ENCODE results near the gene MDFI.

MDFI gene

DNA sequence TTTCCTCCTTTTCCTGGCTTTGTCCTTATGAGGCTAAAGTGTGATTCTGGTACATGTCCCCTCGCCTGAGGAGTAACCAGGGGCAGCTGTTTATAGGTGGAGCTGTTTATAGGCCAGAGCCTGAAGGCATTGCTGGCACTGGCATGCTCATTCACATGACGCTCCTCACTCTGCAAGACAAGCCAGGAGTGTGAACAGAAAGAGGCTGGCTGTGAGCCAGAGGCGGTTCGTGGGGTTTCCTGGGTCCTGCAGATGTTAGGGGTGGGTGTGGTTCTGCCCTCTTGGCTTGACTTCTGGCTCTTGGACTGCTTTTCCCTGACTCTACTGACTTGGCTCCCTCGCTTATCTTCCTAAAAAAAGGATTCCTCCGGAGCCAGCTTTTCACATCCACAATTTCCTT, 12.8 kb upstream of the MDFI start:
- H3K4me3 ChIP-seq (ENCODE audit: low read depth, low read length), result no peak overlapping the region
- no peaks in the 10 kb centered on the region for H3K27me3 ChIP-seq
- DNase-seq, result no peak
- H3K36me3 ChIP-seq, result no peaks in the 10 kb centered on the region
- H3K9me3 ChIP-seq, result no peaks in the 10 kb centered on the region
- no peaks in the 10 kb centered on the region for H3K4me1 ChIP-seq
- no peak for TF ChIP-seq CTCF (IDR thresholded peaks at IDR 0.05; ENCODE audit: low read depth, low read length)

DNA sequence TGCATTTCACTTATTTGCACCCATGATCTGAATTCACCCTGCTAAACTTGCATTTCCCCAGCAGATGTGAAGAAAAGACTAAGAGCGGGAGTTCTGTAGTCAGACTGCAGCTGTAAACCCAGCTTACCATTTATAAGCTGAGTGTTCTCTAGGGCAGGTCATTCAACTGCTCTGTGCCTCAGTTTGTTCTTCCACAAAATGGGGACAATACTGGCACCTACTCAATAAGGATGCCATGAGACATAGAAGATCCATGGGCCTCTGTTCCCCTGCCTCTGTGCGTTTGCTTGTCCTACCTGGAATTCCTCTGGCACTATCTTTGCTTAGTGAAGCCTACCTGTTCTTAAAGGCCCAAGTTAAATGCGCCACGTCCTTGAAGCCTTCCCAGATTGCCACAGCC, 12.2 kb upstream of the MDFI start:
- H3K4me3 ChIP-seq (ENCODE audit: low read depth, low read length), result no peak overlapping the region
- no peaks in the 10 kb centered on the region for H3K4me1 ChIP-seq
- H3K27me3 ChIP-seq, result no peaks in the 10 kb centered on the region
- no peak for TF ChIP-seq CTCF (IDR thresholded peaks at IDR 0.05; ENCODE audit: low read depth, low read length)
- DNase-seq, result no peak
- H3K9me3 ChIP-seq, result no peaks in the 10 kb centered on the region
- H3K36me3 ChIP-seq, result no peaks in the 10 kb centered on the region

DNA sequence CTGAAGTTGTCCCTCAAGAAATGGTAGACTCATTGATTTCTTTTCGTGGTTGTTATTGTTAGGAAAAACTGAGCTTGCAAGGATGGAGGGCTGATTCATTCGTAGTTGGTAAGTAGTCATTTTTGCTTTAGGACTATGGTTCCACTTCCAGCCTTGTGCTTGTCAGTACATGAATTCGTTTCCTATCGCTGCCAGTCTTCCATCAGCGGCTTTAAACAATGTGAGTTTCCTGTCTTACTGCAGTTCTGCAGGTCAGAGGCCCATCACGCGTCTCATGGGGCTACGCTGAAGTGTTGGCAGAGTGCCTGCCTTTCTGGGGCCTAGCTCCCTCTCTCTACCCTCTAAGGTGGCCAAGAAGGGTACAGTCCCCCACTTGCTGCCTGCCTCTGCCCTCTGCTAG, 11.4 kb upstream of the MDFI start:
- TF ChIP-seq CTCF (IDR thresholded peaks at IDR 0.05; ENCODE audit: low read depth, low read length), result no peak
- no peak for DNase-seq

GRCh38 chr6:41629128-41629527, 9.1 kb upstream of the MDFI start:
- Histone ChIP-seq H3K27me3 (no peaks in the 10 kb centered on the region), H3K4me3 (ENCODE audit: low read depth, low read length) (no peak overlapping the region), H3K36me3 (no peaks in the 10 kb centered on the region), H3K9me3 (no peaks in the 10 kb centered on the region), H3K4me1 (no peaks in the 10 kb centered on the region)
- no peak for TF ChIP-seq CTCF (IDR thresholded peaks at IDR 0.05; ENCODE audit: low read depth, low read length)
- DNase-seq, result no peak

More for the DNA sequence above, 11.4 kb upstream of the MDFI start:
- Histone ChIP-seq H3K4me3 (ENCODE audit: low read depth, low read length) (no peak overlapping the region), H3K9me3 (no peaks in the 10 kb centered on the region), H3K36me3 (no peaks in the 10 kb centered on the region), H3K27me3 (no peaks in the 10 kb centered on the region), H3K4me1 (no peaks in the 10 kb centered on the region)

DNA sequence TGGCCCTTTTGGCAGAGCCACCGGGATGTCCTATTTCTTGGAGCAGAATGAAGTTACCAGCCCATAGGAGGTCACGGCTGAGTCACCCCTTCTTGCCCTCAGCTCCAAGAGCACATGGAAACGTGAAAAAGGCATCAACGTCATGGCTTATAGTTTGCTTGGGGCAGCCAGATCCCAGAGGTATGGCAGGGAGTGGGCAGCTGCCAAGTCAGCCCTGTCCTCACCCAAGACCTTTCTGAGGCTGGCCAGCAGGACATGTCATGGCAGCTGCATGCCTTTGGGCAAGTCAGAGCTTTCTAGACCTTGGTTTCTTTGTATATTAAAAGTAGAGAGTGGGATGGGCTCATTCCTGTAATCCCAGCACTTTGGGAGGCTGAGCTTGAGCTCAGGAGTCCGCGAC, 8.2 kb upstream of the MDFI start:
- Histone ChIP-seq H3K36me3 (no peaks in the 10 kb centered on the region), H3K9me3 (no peaks in the 10 kb centered on the region), H3K27me3 (no peaks in the 10 kb centered on the region), H3K4me1 (peaks cover 3% of the 10 kb centered on the region; the same call in 1 of the 2 replicates), H3K4me3 (ENCODE audit: low read depth, low read length) (no peak overlapping the region)
- DNase-seq, result no peak
- TF ChIP-seq CTCF (IDR thresholded peaks at IDR 0.05; ENCODE audit: low read depth, low read length), result no peak

- DNase-seq, result no peak
- Histone ChIP-seq H3K36me3 (no peaks in the 10 kb centered on the region), H3K4me1 (peaks cover 7% of the 10 kb centered on the region; the same call in 1 of the 2 replicates), H3K4me3 (ENCODE audit: low read depth, low read length) (no peak overlapping the region), H3K27me3 (no peaks in the 10 kb centered on the region), H3K9me3 (no peaks in the 10 kb centered on the region)
- TF ChIP-seq CTCF (IDR thresholded peaks at IDR 0.05; ENCODE audit: low read depth, low read length), result no peak
These were observed 7.3 kb upstream of the MDFI start for GRCh38 chr6:41630946-41631345.

All from BE2C (cell line).